Activated naive CD4-positive, alpha-beta T cell treated with anti-CD3 and anti-CD28 coated beads for 36 hours (primary cell): ENCODE measurements around the gene ITPKA. TPM values are rescaled to one million over a fixed set of nuclear protein-coding genes. Genes with fewer than 3 reads are reported as not detected.

Experiments used
- CTCF ChIA-PET: fragments of 350-600 bp; sonication (Branson Sonifier 250); formaldehyde crosslinking; loops from one replicate; lab custom pipeline; 2021; ENCODE audit warnings: antibody characterized with exemption; lab: Charles Lee
- DNase-seq: peaks from one replicate; pipeline ENCODE4 v3.0.0-alpha.2; 2020
- H3K27ac Mint-ChIP-seq: one replicate; pipeline ENCODE4 v1.8.0; 2021; ENCODE audit warnings: mild to moderate bottlenecking, mixed read lengths
- H3K27me3 Mint-ChIP-seq: one replicate; pipeline ENCODE4 v1.8.0; 2021; ENCODE audit warnings: low read depth, mixed read lengths
- H3K36me3 Mint-ChIP-seq: one replicate; pipeline ENCODE4 v1.8.0; 2021; ENCODE audit warnings: low read depth, mixed read lengths
- H3K4me1 Mint-ChIP-seq: one replicate; pipeline ENCODE4 v1.8.0; 2021; ENCODE audit warnings: low read depth, mixed read lengths
- H3K4me3 Mint-ChIP-seq: one replicate; pipeline ENCODE4 v1.8.0; 2021; ENCODE audit warnings: mild to moderate bottlenecking, moderate library complexity, mixed read lengths
- H3K9me3 Mint-ChIP-seq: one replicate; pipeline ENCODE4 v1.8.0; 2021; ENCODE audit warnings: mixed read lengths
- intact Hi-C: fragments of 100-400 bp; cut with micrococcal nuclease; formaldehyde crosslinking; loops from one replicate; pipeline ENCODE4 v1.15.1; 2023
- total RNA-seq, 2 experiments: library from RNA; stranded (reverse); gene quantifications; one replicate each; pipeline ENCODE4 v1.2.3, GENCODE V29; 2021

The ITPKA gene
- total RNA-seq, 2 experiments from 2014 or later, result 1.0 to 1.7 TPM

- Mint-ChIP-seq H3K4me3 (no peak overlapping the region), H3K36me3 (no peaks in the 10 kb centered on the region), H3K27ac (no peak overlapping the region), H3K4me1 (peaks cover 21% of the 10 kb centered on the region), H3K9me3 (no peaks in the 10 kb centered on the region), H3K27me3 (peaks cover 58% of the 10 kb centered on the region)
- CTCF ChIA-PET, result interaction anchor here (1.5 to 3.0 kb wide), 2 partner anchors 20 to 37 kb away, joined by 3 to 15 read pairs; no protein-coding TSS in a partner anchor
- intact Hi-C loops, result loop anchor here (2.0 kb wide), 1 partner anchor 20 kb away; no protein-coding TSS in a partner anchor
- DNase-seq, result no peak
These were observed 9.4 kb downstream of the ITPKA start for GRCh38 chr15:41502795-41503668.

DNA sequence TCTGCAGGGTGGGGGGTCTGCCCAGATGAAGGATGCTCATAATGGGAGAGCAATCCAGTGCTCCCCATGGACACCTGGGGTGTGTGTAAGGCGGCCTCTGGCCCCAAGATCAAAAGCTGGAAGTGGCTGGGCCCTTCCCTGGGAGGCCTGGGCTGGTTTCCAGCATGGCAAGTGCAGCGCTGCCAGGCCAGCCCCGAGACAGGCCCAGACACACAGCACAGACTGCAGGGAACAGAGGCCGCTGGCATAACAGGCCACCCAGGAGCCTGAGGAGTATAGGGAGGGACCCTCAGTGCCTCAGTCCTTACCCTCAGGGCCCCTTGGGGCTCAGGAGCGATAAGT is 10.0 kb downstream of the ITPKA start:
- peaks cover 21% of the 10 kb centered on the region for H3K4me1 Mint-ChIP-seq
- H3K4me3 Mint-ChIP-seq, result no peak overlapping the region
- no peaks in the 10 kb centered on the region for H3K9me3 Mint-ChIP-seq
- peaks cover 53% of the 10 kb centered on the region for H3K27me3 Mint-ChIP-seq
- no peaks in the 10 kb centered on the region for H3K36me3 Mint-ChIP-seq
- no peak for DNase-seq
- no peak overlapping the region for H3K27ac Mint-ChIP-seq
- intact Hi-C loops, result loop anchor here (2.0 kb wide), 1 partner anchor 21 kb away; no protein-coding TSS in a partner anchor
- CTCF ChIA-PET, result interaction anchor here (1.5 to 3.0 kb wide), 2 partner anchors 20 to 38 kb away, joined by 3 to 15 read pairs; no protein-coding TSS in a partner anchor

GRCh38 chr15:41504751-41505492 is 11.2 kb downstream of the ITPKA start:
- H3K4me1 Mint-ChIP-seq, result peaks cover 21% of the 10 kb centered on the region
- no peaks in the 10 kb centered on the region for H3K9me3 Mint-ChIP-seq
- CTCF ChIA-PET, result interaction anchor here (4.5 kb wide), 1 partner anchor 39 kb away, joined by 34 read pairs; no protein-coding TSS in a partner anchor
- H3K36me3 Mint-ChIP-seq, result no peaks in the 10 kb centered on the region
- H3K4me3 Mint-ChIP-seq, result no peak overlapping the region
- no peak for DNase-seq
- intact Hi-C loops, result no loop called here
- H3K27me3 Mint-ChIP-seq, result peaks cover 45% of the 10 kb centered on the region
- H3K27ac Mint-ChIP-seq, result no peak overlapping the region

DNA sequence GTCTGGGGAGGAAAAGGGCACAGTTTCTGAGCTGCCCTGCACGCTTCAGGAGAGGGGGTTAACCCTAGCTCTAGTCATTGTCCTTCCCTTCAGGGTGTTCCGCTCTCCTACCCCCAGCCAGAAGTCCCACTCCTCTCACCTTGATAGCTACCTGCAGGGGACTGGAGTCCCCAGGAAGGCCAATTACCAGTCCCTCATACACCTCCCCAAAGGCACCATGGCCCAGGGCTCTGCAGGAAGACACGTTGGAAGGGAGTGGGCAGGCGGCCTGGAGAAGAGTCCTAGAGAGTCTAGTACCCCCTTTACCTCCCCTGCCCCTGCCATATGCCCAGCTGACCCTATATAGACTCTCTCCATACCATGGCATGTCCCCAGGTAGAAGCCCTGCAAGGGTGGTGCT is 12.1 kb downstream of the ITPKA start:
- peaks cover 45% of the 10 kb centered on the region for H3K27me3 Mint-ChIP-seq
- peaks cover 18% of the 10 kb centered on the region for H3K4me1 Mint-ChIP-seq
- H3K4me3 Mint-ChIP-seq, result no peak overlapping the region
- no peaks in the 10 kb centered on the region for H3K9me3 Mint-ChIP-seq
- no peak overlapping the region for H3K27ac Mint-ChIP-seq
- H3K36me3 Mint-ChIP-seq, result no peaks in the 10 kb centered on the region
- intact Hi-C loops, result no loop called here
- no peak for DNase-seq
- CTCF ChIA-PET, result interaction anchor here (1.2 to 4.5 kb wide), 2 partner anchors 24 to 40 kb away, joined by 4 to 34 read pairs; no protein-coding TSS in a partner anchor

- Mint-ChIP-seq H3K27me3 (peaks cover 38% of the 10 kb centered on the region), H3K4me1 (peaks cover 10% of the 10 kb centered on the region), H3K4me3 (no peak overlapping the region), H3K9me3 (no peaks in the 10 kb centered on the region), H3K36me3 (no peaks in the 10 kb centered on the region), H3K27ac (no peak overlapping the region)
- CTCF ChIA-PET, result interaction anchor here (0.6 to 4.5 kb wide), 8 partner anchors 11 to 489 kb away, joined by 3 to 34 read pairs (median 3); no protein-coding TSS in a partner anchor
- no peak for DNase-seq
- intact Hi-C loops, result loop anchor here (1.0 kb wide), 1 partner anchor 41 kb away; no protein-coding TSS in a partner anchor
These were observed 13.2 kb downstream of the ITPKA start for GRCh38 chr15:41506796-41507341.

DNA sequence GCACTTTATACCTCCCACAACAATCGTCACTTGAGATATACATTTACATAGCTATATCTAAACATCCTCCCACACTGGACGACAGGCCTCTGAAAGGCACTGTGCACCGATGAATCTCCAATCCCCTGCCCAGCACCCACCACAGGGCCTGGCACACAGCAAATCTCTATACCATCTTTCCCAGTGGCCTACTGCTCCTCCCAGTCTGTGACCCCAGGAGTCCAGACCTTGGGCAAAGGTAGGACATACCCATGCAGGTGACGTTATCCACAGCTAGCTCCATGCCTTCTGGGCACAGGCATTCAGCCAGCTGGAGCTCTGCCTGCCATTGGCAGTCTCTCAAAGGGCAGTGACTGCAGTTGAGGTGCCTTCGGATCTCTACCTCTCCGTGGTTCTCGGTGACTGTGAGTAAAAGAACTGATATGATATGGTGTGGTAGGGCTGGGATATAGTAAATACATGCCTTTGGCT is 14.2 kb downstream of the ITPKA start:
- Mint-ChIP-seq H3K4me3 (no peak overlapping the region), H3K27me3 (peaks cover 39% of the 10 kb centered on the region), H3K36me3 (no peaks in the 10 kb centered on the region), H3K4me1 (peaks cover 12% of the 10 kb centered on the region), H3K27ac (no peak overlapping the region), H3K9me3 (no peaks in the 10 kb centered on the region)
- DNase-seq, result no peak
- CTCF ChIA-PET, result interaction anchor here (0.6 to 4.5 kb wide), 5 partner anchors 11 to 96 kb away, joined by 3 to 34 read pairs (median 3); no protein-coding TSS in a partner anchor
- intact Hi-C loops, result loop anchor here (1.0 kb wide), 1 partner anchor 42 kb away; no protein-coding TSS in a partner anchor

DNA sequence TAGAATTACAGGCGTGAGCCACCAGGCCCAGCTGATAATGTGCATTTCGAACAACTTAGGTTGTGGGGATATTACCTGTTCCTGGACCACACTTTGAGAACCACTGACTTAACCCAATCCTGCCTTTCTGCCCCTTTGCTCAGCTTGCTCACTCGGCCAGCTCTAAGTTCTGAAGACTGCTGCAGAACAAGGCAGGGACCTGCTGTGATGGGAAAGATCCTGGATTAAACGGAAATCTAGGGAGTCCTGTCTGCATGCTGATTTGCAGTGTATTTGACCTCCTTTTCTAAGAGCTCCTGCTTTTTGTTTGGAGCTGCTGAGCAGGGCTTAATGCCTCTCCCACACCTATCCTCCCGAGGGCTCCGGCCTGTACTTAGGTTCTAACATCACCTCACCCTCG is 17.1 kb downstream of the ITPKA start:
- Mint-ChIP-seq H3K4me3 (no peak overlapping the region), H3K9me3 (no peaks in the 10 kb centered on the region), H3K4me1 (peaks cover 19% of the 10 kb centered on the region), H3K36me3 (peaks cover 5% of the 10 kb centered on the region), H3K27ac (no peak overlapping the region), H3K27me3 (peaks cover 33% of the 10 kb centered on the region)
- DNase-seq, result no peak
- CTCF ChIA-PET, result interaction anchor here (0.6 kb wide), 1 partner anchor 270 kb away, joined by 4 read pairs; no protein-coding TSS in a partner anchor
- intact Hi-C loops, result no loop called here

GRCh38 chr15:41511331-41511898 is 17.7 kb downstream of the ITPKA start:
- CTCF ChIA-PET, result no interaction called here
- intact Hi-C loops, result no loop called here
- no peak for DNase-seq
- Mint-ChIP-seq H3K4me1 (peaks cover 19% of the 10 kb centered on the region), H3K36me3 (peaks cover 5% of the 10 kb centered on the region), H3K27me3 (peaks cover 32% of the 10 kb centered on the region), H3K4me3 (no peak overlapping the region), H3K9me3 (no peaks in the 10 kb centered on the region), H3K27ac (no peak overlapping the region)

GRCh38 chr15:41511899-41512369 is 18.3 kb downstream of the ITPKA start:
- Mint-ChIP-seq H3K4me3 (peak overlapping the region; percentile 39), H3K27me3 (peaks cover 32% of the 10 kb centered on the region), H3K9me3 (no peaks in the 10 kb centered on the region), H3K36me3 (peaks cover 6% of the 10 kb centered on the region), H3K4me1 (peaks cover 19% of the 10 kb centered on the region), H3K27ac (no peak overlapping the region)
- peak; percentile 44 for DNase-seq
- intact Hi-C loops, result no loop called here
- CTCF ChIA-PET, result interaction anchor here (0.5 kb wide), 1 partner anchor 88 kb away, joined by 4 read pairs; no protein-coding TSS in a partner anchor

GRCh38 chr15:41512512-41512939 is 18.9 kb downstream of the ITPKA start:
- intact Hi-C loops, result no loop called here
- H3K4me1 Mint-ChIP-seq, result peaks cover 19% of the 10 kb centered on the region
- no peaks in the 10 kb centered on the region for H3K9me3 Mint-ChIP-seq
- peaks cover 6% of the 10 kb centered on the region for H3K36me3 Mint-ChIP-seq
- H3K27ac Mint-ChIP-seq, result no peak overlapping the region
- H3K4me3 Mint-ChIP-seq, result peak overlapping the region; percentile 45
- peaks cover 32% of the 10 kb centered on the region for H3K27me3 Mint-ChIP-seq
- CTCF ChIA-PET, result interaction anchor here (0.5 to 1.2 kb wide), 2 partner anchors 47 to 166 kb away, joined by 3 to 7 read pairs; no protein-coding TSS in a partner anchor
- no peak for DNase-seq

- Mint-ChIP-seq H3K9me3 (no peaks in the 10 kb centered on the region), H3K36me3 (peaks cover 9% of the 10 kb centered on the region), H3K27ac (no peak overlapping the region), H3K4me3 (peak overlapping the region; percentile 45), H3K27me3 (peaks cover 32% of the 10 kb centered on the region), H3K4me1 (peaks cover 19% of the 10 kb centered on the region)
- intact Hi-C loops, result no loop called here
- CTCF ChIA-PET, result interaction anchor here (0.5 to 1.2 kb wide), 2 partner anchors 47 to 165 kb away, joined by 3 to 7 read pairs; no protein-coding TSS in a partner anchor
- DNase-seq, result peak; percentile 43
These were observed 19.3 kb downstream of the ITPKA start for GRCh38 chr15:41512940-41513505.
